ENCODE data around the gene CDKN2B-AS1.

CDKN2B-AS1 gene

DNA sequence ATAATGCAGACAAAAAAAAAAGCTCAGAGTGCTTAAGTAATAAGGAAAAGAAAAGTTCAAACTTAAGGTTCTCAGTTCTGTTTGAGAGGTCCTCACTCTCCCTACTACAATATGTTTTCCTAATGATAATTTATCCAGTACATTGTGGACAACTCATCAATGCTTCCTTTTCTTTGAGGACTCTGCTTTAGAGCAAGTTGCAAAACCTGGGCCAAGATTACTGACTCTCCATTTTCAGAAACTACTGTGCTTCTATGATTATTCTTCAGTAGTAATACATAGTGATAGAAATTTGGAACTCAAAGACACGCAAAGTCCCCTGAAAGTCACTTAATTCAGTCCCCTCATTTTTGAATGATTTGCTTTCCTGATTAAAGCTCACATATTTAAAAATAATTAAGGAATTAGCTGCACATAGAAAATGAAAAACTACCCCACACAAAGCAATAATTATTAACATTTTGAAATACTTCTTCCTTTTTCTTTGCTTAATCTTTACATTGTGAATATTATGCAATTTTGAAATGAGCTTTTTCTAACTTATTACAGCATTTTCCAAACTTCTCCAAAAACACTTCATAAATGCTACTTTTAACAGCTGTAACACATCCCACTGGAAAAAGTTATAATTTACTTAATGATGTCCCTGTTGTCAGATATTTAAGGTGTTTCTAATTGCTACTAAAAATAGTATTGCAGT lies 11.6 kb upstream of the CDKN2B-AS1 start:
- DNase-seq = no peak

DNA sequence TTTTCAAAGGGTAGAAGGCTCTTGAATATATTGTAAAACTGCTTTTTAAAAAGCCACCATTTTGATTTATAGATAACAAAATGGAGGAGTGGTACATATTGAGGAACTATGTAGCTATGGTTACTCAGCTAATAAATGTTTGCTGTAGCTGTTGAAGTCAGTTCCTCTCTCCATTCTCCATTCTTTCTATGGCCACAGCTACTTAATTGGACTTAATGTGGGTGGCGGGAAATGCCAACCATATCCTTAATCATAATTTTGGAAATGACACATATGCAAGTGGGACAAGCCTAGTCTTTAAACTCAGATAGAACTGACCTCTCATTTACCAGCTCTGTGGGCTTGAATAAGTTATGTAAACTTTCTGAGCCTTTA lies 11.0 kb upstream of the CDKN2B-AS1 start:
- DNase-seq = no peak

DNA sequence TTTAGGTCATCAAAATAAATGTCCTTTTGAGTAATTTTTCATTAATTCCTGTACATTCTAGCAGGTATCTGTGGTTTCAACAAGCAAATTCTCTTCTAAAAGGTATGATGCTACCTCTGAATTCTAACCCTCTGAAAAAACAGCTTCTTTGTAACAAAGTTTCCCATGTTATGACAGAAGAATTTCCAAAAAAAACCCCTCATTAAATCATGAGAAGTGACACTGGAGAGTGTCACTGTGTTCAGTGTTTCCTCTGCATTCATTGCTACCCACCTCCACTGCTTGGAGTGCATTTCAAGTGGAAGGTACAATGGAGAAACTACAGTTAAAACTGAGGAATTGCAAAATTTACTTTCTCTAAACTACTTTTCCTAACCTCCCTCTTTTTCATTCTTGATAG lies 10.5 kb upstream of the CDKN2B-AS1 start:
- DNase-seq = no peak

DNA sequence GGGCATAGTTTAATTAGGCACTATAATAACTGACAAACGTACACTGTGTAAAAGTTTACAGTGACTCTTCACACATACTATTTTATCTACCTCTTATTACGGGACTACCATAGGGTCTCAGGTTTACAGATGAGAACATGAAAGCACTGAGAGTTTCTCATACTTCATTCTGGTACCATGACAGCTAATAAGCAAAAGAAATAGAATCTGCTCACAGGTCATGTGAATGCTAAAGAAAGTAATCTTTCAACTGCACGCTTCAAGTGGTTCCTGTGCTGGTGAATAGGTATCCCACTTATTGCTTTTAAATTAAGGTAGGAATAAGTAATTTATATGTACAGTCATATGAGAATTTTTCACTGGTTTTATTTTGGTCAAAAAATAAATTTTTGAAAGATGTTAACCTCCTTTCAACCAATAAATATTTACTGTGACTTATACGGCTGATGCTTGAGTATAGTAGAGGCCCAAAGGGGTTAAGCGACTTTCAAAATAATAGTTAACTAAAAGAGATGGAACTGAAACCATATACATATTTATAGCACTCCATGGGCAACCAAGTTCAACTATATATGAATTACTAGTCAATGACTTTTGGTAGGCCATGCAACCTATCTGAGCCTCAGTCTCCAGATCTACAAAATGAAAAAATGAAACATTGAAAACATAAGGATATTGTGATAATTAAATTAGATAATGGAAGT lies 8.5 kb upstream of the CDKN2B-AS1 start:
- DNase-seq = no peak

DNA sequence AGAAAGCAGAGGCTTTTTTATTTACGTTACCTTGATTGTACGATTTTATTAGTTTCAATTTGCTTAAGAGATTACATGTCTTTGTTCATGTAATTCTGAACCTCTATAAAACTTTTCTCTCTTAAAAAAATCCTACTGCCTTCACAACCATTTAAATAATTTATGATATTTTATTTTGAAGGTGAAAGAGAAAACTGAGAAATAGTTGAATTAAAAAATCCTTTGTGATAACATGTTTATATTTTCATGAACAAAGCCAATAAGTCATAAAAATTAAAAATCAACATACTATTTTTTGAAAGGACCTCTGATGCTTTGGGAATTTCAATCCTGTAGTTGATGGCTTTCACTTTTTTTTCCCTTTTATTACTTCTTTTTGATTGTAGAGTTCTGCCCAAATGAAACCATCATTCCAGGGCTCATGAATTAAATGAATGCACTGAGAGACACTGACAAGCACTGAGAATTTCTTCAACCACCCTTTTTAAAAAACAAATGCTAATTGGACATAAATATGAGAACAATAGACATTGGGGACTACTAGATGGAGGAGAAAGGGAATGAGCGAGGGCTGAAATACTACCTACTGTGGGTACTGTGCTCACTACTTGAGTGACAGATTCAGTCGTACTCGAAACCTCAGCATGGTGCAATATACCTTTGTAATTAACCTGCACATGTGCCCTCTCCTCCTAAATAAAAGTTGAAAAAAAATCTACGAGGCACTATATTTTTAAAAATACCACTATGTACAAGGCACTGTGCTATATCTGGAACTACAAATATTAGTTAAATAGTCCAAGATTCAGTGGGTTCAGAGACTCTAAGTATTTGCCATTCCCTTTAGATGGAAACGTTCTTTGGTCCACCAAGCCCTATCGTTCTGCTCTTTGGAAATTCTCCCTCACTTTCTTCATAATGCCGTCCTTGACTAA lies 6.3 kb upstream of the CDKN2B-AS1 start:
- DNase-seq = no peak

DNA sequence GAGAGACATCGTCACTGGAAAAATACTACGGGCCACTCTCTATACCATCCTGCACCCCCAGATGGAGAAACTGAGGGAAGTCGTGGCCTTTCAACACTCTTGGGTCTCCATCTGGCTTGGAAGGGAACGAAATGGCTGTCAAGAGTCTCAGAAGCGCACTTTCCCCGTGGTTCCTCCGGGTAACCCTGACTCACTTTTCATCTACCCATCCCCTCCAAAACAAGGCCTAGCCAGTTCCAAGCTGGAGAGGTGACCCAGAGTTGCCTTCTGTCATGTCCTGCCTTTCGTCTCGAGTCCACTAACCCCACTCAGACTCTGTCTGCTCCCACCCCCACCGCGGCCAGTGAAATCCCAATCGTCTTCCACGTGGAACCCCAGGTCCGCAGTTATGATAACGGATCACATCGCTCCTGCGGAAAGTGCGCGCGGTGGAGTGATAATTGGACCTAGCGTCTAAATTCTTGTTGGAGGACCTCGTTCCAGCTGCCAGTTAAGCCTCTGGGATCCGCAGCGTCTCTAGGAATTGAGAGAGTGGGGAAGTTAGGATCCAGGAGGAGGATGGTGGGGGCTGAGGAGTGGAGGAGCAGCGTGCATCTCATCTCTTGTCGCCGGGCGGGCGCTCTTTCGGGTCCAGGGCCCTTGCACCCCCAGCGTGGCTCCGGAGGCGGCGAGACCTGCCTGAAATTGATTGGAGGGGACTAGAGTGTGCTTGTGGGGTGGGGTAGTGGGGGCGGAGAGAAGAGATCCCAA lies 5.0 kb upstream of the CDKN2B-AS1 start:
- no peak for DNase-seq

DNA sequence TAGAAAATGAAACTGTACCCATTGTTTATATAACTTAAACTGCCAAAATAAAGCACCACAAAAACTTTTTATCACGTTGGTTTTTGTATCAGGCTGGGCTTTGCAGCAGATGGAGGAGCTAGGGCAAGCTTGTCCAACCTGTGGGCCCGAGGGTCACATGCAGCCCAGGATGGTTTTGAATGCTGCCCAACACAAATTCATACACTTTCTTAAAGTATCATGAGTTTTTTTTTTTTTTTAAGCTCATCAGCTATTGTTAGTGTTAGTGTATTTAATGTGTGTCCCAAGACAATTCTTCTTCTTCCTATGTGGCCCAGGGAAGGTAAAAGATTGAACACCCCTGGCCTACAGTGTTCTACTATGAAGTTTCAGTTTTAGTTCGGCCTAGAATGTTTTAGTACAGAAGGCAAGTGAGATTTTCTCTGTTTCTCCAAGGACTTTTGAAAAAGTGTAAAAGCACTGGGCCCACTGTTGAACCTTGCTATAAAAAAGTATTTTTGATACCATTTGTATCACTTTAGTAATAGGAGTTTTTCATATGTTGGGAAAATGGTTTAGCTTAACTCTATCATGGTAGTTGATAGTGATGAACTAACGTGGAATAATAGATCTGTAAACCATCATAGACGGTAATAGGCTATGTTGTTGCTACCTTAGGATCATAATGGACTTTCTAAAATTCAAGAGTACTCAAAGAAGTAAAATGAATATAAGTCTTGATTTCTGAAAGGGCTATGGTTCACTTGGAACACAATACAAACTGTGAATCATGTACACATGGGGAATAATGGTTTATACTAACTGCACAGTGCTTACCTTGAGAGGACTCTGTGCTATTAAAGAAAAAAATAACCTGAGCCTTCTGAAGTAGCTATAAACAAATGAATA lies 3.3 kb upstream of the CDKN2B-AS1 start:
- no peak for DNase-seq

DNA sequence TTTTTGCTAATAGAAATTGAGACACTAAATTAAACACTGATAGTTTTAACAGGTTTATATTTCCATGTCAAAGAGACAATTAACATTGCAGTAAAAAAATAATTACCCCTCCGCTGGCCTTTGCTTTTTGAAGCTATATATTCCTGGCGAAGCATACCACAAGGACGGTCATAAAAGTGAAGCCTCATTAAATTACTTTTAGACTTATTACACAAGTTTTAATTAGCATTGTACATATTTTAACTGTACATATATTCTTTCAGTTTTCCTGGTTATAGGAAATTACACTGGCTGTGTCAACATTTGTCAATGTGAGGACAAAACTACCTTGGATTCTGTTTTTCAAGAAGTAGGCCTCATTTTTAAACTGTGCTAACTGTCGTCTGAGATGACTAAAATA lies 1.6 kb upstream of the CDKN2B-AS1 start:
- DNase-seq = no peak

DNA sequence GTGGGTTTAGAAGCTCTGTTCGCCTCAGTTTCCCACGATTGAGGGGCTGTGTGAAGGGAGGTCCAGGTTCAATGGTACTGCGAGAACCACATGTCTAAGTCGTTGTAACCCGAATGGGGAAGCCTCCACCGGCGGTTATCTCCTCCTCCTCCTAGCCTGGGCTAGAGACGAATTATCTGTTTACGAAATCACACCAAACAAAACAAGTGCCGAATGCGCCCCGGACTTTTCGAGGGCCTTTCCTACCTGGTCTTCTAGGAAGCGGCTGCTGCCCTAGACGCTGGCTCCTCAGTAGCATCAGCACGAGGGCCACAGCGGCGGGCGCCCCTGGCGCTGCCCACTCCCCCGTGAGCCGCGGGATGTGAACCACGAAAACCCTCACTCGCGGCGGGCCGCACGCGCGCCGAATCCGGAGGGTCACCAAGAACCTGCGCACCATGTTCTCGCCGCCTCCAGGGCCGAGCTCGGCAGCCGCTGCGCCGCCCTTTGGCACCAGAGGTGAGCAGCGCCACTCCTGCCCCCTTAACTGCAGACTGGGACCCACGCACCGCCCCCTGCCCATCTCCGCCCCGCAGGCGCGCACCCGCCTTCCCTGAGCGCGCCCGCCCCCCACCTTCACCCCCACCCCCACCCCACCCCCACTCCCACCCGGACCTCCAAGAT lies 567 bp upstream of the CDKN2B-AS1 start, which contains the start of gene CDKN2A:
TSS of gene CDKN2A (minus strand) at position 500 of the 663 bp plus-strand sequence.
- peak; percentile 55 for DNase-seq

DNA sequence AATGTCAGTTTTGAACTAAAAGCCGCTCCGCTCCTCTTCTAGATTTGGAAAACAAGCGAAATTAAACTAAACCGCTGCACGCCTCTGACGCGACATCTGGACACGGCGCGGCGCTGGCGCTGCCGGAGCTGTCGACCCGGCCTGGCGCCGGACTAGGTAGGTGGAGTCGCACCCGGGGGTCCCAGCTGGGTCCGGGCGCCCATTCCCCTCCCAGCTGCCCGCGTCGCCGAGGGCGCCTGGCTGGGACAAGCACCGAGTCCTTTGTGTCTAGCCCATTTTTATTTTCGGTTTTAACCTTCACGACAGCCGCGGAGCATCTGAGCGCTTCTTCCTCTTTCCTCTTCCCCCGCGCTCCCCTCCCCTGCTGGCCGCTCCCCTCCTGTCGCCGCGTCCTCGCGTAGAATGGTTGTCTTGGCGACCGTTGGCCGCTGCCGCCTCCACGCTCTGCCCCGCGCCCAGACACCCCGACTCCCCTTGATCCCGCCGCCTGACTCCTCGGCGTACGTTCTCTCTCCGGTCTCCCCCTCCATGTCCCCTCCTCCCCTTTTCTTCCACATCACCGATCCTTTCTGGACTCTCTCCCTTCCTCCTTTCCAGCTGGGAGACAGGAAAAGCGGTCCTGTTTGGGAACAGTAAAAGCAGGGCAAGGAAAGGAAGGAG lies 545 bp downstream of the CDKN2B-AS1 start:
- DNase-seq = peak; percentile 73

DNA sequence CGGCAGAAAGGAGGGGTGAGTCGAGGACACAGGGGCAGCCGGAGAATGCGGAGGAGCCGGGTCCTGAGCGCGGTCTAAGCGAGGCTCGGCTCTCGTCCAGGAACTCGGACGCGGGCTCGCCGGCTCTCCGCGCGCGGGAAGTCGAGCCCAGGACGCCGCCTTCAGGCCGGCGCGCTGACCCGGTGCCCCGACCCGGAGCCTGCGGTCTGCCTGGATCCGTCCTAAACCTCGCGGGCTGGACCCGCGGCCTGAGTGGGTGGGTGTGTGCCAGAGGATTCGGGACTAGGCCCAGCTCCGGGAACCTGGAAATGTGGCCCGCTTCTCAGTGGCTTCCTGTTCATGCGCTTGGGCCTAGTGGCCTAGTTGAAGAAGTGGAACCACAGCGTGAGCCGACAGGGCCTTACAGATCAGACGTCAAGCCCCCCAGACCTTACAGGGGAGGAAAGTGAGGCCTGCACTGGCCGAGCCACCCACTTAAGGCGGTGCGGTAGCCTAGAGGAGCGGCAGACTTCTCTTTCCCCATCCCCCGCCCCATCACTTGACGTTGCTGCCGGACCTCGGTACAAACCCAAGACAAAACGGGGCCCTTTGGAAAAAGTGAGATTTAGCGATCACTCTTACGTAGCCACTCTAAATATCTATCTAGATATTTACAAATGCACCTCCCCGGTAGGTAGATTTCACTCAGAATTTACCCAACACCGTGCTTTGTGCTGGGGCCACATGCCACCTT lies 1.2 kb downstream of the CDKN2B-AS1 start:
- DNase-seq = peak; percentile 18

DNA sequence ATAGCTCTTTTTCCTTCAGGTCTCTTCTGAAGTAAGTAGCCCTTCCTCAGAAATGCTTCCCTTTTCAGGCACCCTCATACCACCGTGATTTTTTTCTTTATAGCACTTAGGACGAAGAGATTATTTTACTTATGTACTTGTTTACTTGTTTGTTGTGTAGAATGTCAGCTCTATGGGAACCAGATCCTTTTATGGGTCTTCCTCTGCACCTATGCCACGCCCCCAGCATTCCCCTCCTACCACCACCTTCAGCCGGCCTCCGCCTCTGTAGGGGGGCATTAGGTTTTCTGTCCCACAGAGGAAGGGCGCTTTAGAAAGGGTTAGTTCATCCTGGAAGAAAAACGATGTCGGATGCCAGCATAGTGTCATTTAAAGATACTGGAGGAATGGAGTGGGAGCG lies 1.8 kb downstream of the CDKN2B-AS1 start:
- DNase-seq = no peak

DNA sequence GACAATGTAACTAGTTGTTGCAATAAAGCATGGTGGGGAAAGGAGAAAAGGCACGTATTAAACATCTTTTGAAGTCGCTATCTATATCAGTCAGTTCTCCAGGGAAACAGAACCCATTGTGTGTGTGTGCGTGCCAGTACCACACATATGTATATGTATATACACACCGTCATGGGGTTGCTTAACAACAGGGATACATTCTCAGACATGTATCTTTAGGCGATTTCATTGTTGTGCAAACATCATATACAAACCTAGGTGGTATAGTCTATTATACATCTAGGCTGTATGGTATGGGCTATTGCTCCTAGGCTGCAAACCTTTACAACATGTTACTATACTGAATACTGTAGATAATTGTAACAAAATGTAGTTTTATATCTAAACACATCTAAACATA lies 2.3 kb downstream of the CDKN2B-AS1 start:
- DNase-seq = no peak

DNA sequence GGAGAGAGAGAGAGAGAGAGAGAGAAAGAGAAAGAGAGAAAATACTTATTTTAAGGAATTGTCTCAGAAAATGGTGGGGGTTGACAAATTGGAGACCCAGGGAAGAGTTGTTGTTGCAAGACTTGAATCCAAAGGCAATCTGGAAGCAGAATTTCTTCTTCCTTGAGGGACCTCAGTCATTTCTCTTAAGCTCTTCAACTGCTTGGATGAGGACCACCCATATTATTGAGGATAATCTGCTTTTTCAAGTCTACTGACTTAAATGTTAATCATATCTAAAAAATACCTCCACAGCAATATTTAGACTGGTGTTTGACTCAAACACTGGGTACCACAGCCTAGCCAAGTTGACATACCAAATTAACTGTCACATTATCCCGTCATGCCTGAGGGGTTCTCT lies 2.9 kb downstream of the CDKN2B-AS1 start:
- DNase-seq = no peak

DNA sequence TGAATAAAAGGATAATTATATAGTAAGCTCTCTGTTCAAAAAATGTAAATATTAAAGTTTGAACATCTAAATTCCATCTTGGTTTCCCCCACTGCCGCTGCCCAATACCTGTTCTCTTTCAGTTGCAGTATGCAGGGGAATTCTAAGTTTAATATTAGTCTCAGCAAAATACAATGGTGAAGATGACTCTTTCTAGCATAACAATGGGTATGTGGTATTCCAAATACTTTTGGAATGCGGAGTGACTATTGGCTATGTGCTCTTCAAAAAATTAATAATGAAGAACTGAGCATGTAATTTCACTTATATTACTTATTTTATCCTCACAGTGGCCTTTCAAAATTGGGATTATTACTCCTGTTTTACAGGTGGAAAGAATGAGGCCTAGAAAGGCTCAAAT lies 3.4 kb downstream of the CDKN2B-AS1 start:
- DNase-seq = no peak

DNA sequence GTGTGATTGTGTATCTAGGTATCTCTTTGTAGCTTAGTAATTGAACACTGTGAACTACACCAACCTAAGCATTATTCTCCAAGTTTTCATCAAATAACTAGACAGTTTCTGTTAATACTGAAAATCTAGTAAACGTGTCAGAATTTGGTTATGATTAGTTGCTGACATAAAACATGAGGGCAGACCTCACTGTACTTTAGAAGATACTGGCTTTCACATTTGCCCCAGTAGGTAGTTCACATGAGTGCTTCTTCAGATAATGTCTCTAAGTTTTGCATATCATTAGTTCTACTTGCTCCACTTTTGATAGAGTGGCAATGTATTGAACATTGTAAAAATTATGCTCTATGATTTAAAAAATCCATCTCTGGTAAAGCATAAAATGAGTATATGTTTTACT lies 7.4 kb downstream of the CDKN2B-AS1 start:
- no peak for DNase-seq

DNA sequence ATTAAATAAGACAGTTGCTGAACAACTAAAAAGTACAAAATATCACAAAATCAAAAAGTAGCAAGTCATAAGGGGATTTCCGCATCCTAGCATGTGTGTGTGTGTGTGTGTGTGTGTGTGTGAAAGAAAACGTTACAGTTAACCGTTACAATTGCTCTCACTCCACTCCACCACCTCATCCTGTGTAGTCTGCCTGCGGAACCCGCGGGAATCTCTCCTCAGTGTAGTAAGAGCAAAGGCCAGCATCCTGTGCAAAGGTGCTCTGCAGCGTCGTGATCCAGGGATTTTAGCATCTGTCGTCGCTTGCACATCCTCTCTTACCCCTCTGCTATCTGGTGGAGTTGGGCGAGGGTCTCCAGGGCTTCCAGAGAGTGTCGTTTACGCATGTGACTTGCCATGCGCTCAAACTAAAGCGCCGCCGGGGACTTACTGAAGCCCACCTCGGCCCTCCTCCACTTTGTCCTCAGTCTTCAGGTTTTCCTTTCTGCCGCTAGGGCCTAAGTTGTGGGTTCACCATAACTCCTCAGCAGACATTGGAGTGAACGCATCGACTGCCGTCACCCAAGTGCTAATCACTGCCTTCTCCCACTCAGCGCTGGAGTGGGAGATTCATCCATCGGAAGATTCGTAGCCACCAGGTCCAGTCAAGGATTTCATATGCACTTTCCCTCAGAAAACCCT lies 10.6 kb downstream of the CDKN2B-AS1 start:
- peak; percentile 13 for DNase-seq

DNA sequence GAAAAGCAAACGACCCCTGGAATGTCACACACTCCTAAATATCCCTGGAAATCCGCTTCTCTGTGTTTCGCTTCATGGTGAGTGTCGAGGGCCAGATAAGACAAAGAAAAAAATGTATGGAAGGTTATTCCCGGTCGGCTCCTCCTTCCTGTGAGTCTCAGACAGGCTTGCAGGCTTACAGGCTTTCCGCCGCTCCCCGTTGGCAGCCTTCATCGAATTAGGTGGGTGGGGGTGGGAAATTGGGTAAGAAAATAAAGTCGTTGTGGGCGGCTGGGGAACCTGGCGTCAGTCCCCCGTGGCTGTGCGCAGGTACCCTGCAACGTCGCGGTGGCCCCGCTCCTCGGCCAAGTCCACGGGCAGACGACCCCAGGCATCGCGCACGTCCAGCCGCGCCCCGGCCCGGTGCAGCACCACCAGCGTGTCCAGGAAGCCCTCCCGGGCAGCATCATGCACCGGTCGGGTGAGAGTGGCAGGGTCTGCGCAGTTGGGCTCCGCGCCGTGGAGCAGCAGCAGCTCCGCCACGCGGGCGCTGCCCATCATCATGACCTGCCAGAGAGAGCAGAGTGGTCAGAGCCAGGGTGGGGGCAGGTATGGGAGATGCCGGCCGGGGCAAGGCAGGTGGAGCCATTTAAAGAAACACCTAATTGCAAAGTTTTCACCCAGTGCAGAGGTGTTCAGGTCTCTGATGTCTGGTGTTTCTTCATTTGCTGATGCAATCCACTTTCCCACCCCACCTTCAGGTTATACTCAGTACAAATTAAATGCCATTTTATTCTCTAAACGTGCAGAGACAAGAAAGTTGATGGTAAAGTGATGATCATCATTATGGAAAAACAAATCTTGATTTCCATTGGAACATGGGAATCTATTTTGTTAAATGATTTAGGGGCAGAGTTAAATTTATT lies 11.4 kb downstream of the CDKN2B-AS1 start:
- no peak for DNase-seq
